SK-N-SH (cell line): Measurements from ENCODE around the gene TSC22D1.
"Not testable (repeated sequence)": the region's sequence is repeated elsewhere in the genome, so short reads cannot be mapped to it uniquely, and the experiment has no call there.

Source experiments
- CTCF ChIP-seq: fragments of 200-600 bp; sonication (generic); IDR thresholded peaks from 2 replicates; pipeline ENCODE4 v1.6.1; 2017; ENCODE audit warnings: antibody characterized with exemption, mild to moderate bottlenecking, moderate library complexity
- JUND ChIP-seq: IDR thresholded peaks from 2 replicates; pipeline ENCODE4 v1.4.0; 2012
- TF ChIP-seq, protein P1 (sequence below): fragments of 150-350 bp; IDR thresholded peaks from 2 replicates; pipeline ENCODE4 v1.6.1; 2017; ENCODE audit warnings: antibody characterized with exemption, low read length, low read depth, borderline replicate concordance

DNA sequence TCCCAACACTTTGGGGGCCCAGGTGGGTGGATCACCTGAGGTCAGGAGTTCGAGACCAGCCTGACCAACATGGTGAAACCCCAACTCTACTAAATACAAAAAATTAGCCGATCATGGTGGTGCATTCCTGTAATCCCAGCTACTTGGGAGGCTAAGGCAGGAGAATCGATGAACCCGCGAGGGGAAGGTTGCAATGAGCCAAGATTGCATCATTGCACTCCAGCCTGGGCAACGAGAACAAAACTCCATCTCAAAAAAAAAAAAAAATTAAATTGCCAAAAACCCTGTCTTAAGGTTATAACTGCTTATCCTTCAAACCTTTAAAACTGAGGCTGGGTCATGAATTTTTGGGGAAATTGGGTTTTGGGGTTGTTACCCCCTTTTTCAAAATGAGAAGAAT, 13.3 kb downstream of the TSC22D1 start:
- TF ChIP-seq JUND, CTCF: not testable (repeated sequence)
- TF ChIP-seq, protein P1, sequence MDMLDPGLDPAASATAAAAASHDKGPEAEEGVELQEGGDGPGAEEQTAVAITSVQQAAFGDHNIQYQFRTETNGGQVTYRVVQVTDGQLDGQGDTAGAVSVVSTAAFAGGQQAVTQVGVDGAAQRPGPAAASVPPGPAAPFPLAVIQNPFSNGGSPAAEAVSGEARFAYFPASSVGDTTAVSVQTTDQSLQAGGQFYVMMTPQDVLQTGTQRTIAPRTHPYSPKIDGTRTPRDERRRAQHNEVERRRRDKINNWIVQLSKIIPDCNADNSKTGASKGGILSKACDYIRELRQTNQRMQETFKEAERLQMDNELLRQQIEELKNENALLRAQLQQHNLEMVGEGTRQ, result not testable (repeated sequence)
